SK-N-DZ (cell line): Measurements from ENCODE around the gene JAKMIP2.

ENCODE experiments used
- DNase-seq: peaks from one replicate; pipeline ENCODE4 v3.0.0-alpha.2; 2015; ENCODE audit warnings: low spot score

JAKMIP2 gene

GRCh38 chr5:147789820-147790219, 7.3 kb upstream of the JAKMIP2 start:
- DNase-seq, result no peak

- no peak for DNase-seq
Observed at GRCh38 chr5:147788023-147788422, 5.5 kb upstream of the JAKMIP2 start.

GRCh38 chr5:147786142-147786541, 3.6 kb upstream of the JAKMIP2 start:
- no peak for DNase-seq

GRCh38 chr5:147784146-147784987, 1.8 kb upstream of the JAKMIP2 start:
- DNase-seq, result no peak

GRCh38 chr5:147780924-147781573, 1.5 kb downstream of the JAKMIP2 start:
- DNase-seq, result no peak

GRCh38 chr5:147779694-147780093, 2.8 kb downstream of the JAKMIP2 start:
- no peak for DNase-seq

GRCh38 chr5:147776989-147777388, 5.5 kb downstream of the JAKMIP2 start:
- DNase-seq, result no peak

GRCh38 chr5:147773587-147773986, 8.9 kb downstream of the JAKMIP2 start:
- DNase-seq, result no peak

- no peak for DNase-seq
Observed at GRCh38 chr5:147773139-147773538, 9.4 kb downstream of the JAKMIP2 start.

- DNase-seq, result no peak
Observed at GRCh38 chr5:147767048-147767447, 15.5 kb downstream of the JAKMIP2 start.

GRCh38 chr5:147763791-147764525, 18.6 kb downstream of the JAKMIP2 start:
- no peak for DNase-seq

- DNase-seq, result no peak
Observed at GRCh38 chr5:147760086-147760875, 22.2 kb downstream of the JAKMIP2 start.

GRCh38 chr5:147759441-147759840, 23.1 kb downstream of the JAKMIP2 start:
- DNase-seq, result no peak

GRCh38 chr5:147756566-147756965, 26.0 kb downstream of the JAKMIP2 start:
- no peak for DNase-seq

- no peak for DNase-seq
Observed at GRCh38 chr5:147754372-147755122, 28.0 kb downstream of the JAKMIP2 start.

GRCh38 chr5:147753765-147754164, 28.8 kb downstream of the JAKMIP2 start:
- DNase-seq, result no peak

- DNase-seq, result no peak
Observed at GRCh38 chr5:147752666-147753290, 29.8 kb downstream of the JAKMIP2 start.

GRCh38 chr5:147752033-147752432, 30.5 kb downstream of the JAKMIP2 start:
- no peak for DNase-seq

GRCh38 chr5:147751156-147751830, 31.2 kb downstream of the JAKMIP2 start:
- DNase-seq, result no peak

- no peak for DNase-seq
Observed at GRCh38 chr5:147750065-147750464, 32.5 kb downstream of the JAKMIP2 start.
